Measurements from ENCODE around the gene CDH23.

Gene CDH23

DNA sequence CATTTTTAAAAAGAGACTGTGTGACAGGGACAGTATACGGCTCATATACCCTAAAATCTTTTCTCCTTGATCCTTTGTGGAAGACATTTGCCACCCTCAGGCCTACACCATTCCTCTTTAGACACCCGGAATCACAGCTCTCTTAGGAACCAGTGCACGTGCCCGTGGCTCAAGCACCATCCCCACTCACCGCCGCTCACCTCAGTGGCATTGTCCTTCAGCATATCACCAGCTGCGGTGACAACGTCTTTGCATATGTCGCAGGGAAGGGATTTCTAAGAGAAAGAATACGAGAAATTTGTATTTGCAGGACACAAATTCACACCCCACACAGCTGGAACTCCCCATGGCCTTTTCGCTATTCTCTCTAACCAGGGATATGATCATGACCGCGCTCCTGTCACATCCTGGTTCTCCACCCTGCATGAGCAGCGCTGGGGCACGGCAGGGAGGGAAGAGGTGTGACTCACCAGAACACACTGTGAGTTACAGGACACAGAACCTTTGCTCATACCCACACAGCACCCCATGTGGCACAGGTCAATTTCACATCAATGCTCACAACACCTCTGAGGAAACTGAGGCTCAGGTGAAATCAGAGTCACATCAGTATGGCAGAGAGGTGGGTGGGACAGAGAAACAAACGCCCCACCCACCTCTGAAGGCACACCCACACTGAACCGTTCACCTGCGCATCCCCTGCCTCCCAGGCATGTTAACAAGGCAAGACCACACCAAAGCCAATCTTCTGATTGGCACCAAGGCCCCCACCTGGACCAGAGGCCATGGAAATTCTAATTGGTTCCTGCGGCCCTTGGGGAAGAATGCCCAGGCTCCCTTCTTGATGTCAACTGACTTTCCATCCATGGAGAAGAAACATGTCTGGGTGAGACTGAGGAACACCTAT, 435.2 kb downstream of the CDH23 start:
- DNase-seq: no peak

DNA sequence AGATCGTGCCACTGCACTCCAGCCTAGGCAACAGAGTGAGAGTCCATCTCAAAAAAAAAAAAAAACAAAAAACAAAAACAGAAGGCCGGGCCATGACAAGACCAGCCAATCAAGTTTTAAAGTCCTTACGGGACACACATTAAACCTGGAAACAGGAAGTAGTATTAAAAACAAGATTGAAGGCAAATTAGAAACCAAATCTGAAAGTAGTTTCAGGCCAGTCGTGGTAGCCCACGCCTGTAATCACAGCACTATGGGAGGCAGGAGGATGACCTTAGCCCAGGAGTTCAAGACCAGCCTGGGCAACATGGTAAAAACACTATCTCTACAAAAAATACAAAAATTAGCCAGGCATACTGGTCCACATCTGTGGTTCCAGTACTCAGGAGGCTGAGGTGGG, 436.2 kb downstream of the CDH23 start:
- no peak for DNase-seq

DNA sequence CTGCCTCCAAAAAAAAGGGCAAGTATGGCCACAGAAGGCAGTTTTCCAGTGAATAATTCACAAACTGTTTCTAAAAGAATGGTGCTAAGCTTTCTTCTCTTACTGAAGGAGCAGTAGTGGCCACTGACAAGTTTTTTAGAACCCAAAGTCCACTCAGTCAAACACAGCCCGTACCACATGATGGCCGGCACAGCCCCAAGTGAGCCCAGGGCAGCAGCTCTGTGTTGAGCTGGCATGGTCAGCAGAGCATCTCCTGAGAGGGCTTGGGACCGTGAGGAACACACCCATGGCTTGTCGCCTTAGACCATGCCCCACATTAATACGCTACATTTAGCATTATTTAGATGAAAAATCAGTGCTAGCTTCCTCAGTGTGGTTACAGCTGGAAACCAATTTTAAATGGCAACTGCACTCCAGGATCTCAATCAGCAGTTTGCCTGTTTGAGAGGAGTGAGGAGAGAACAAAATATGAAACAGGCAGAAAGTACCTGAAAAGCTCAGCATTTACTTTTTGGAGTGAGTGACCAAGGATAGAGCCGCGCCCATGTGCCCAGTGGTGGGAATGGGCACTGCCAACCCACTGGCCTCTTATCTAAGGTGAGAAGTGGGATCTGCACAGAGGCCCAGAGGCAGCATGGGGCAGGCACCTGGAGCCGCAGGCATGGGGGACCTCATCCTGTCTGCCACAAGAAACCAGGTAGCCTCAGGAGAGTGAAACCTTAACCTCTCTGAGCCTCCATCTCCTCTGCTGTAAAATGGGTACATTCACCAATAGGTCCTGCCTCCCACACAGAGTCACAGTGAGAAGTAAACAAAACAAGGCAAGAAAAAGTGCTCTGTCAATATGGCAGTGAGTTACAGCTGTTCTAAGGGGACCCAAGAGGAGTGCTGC, 437.0 kb downstream of the CDH23 start:
- DNase-seq: no peak

DNA sequence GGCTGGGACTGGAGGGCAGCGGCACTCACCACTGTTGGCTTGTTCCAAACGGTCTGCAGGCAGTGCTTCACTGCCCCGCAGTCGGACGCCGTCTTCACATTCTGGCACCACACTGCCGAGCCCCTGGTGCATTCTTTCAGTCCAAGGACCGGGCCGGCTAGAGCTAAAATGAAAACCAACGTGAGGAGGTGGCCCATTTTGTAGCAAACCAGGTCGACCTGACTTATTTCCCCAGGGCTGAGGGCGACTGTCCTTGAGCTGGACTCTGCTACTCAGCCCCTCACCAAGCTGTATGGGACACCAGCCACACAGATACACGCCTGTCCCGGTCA, 437.6 kb downstream of the CDH23 start:
- DNase-seq: no peak

DNA sequence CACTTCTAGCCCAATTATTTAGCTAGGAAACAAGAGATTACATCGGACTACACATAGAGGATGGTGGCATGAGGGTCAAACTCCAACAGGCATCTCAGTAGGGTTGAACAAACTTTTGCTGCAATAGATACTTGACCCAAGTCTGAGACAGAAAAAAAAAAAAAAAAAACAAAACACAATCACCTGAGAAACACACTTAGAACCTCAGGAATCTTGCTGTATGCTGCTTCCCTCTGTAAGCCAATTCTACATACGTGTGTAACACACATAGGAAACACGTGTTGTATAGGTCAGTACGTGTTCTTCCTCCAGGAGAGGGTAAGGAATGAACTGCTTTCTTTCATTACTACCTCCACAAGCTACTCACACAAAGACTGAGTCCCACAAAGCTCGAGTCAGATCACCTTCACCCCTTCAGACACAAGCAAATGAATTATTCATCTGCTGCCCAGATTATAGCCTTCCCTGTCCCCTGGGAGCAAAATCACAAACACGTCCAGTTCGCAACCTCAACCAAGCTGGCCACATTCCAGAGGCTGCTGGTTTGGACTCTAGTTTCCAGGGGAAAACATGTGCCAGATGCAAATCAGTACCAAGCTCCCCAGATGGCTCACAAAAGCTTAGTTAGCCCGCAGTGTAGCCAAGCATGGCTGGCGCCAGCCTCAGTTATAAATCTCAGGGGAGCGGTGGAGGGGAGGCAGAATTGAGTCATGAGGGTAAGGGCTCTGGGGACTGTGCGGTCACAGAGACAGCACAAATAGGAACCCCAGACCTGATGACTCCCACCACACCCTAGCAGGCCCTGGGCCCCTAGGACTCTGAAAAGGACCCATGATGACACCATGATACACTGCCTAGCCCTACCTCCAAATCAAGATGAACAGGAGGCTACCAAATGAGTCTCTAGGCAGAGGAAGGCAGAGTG, 439.2 kb downstream of the CDH23 start:
- peak; percentile 94 for DNase-seq

DNA sequence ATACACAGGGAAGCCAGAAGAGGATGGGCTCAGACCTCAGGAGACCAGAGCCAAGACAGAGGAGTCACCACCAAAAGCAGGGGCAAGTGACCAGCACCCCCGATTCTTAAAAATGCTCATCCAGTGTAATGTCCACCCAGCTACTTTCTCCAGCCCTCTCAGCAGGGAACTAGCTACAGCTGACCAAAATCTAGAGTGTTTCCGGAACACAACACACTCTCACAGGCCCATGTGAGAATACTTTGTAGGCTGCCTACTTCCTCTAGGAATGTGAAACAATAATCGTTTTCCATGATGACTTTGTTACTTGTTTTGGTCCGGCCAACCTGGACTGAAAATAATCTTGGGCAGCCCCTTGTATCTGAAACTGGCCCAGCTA, 439.9 kb downstream of the CDH23 start:
- DNase-seq: no peak

DNA sequence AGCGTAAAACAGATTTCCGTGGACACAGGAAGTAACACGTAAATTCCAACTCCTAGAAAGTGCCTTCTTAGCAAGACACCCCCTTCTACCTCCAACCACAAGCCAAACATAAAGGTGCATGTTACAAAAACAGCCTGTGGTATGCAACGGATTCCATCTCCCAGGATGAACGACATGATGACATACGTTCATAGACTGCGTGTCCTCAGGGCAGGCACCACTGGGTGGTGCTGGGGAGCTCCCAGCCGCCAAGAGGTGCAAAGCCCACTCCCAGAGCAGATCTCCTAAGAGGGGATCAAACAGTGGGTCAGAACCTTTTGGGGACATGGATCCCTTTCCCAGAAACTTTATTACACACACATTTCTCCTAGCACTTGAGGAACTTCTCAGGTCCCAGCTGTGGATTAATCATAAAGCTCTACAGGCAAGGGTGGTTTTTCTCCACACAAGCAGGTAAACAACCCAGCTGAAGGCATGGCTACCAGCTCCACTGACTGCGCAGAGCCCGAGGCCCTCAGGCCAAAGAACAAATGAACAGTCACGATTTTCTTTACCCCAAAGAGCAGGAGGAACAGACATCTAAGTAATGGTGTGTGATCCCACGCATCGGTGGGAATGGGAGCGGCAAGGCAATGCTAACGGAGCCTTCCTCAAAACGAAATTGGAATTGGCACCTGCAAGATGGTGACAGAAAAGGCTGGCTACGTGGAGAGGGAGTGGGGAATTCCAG, 440.5 kb downstream of the CDH23 start:
- DNase-seq: peak; percentile 6

DNA sequence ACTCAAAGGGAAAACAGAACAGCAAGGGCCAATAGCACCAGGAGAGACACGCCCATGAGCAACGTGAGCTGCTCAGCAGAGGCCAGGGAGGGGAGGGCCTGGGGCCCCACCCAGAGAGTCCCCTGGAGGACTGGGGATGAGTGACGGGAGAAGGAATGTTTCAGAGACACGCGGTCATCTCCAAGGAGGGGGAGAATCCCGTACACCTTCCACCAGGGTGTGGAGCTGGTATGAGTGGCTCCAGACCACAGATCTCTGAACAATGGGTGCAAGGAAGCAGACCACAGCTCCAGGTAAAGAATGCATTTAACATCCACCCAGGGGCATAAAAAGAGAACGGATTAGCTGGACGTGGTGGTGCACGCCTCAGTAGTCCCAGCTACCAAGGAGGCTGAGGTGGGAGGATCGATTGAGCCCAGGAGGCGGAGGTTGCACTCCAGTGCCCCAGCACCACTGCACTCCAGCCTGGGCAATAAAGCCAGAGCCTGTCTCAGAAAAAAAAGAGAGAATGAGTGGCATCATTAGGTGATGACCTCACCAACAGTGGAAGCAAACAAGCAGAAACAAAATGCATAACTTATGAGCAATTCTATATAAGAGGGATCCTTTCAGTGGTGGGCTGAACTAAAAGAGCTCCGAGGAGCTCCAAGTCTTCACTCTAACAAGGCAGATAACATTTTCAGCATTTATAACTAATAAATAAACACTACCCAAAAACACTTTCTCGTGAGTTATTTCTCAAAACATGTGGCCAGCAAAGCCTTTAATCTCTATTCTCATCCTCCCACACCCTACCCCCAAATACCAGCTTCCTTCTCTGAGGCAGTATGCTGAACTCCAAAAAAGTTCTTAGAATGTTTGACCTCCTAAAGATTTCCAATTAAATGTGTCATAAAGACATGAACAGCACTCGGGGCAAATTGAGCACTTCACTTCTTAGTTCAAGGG, 441.8 kb downstream of the CDH23 start:
- DNase-seq: no peak

DNA sequence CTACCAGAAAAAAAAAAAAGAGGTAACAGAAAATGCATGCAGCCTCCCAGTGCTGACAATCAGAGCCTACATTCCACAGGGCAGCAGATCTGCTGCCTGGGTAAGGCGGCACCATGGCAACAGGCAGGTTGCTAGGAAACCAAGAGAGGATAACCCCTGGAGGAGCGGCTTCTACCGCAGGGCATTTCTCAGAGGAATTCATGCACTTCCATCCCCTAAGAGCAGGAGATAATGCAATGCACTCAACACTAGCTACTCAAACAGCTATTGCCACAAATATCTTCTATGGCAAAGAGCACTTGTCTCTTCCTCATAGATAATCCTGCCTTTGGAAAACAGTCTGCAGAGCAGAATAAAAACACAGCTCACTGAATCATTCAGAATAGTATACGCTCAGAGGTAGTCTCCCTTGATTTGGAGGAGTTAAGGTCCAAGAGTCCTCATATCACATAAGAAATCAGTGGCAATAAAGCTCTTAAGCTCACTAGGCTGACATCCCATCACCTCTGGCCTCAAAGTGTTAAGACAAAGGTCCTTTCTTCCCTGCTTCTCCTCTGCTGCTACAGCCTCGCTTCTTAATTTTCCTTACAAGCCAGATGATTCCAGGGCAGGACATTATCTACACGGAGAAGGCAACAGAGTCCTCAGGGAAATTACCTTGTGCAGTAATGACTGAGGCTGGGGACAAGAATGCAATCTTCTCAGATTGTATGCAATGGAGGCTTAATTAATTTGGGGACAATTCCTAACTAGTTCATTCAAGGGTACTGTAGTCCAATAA, 443.6 kb downstream of the CDH23 start:
- DNase-seq: peak; percentile 8

DNA sequence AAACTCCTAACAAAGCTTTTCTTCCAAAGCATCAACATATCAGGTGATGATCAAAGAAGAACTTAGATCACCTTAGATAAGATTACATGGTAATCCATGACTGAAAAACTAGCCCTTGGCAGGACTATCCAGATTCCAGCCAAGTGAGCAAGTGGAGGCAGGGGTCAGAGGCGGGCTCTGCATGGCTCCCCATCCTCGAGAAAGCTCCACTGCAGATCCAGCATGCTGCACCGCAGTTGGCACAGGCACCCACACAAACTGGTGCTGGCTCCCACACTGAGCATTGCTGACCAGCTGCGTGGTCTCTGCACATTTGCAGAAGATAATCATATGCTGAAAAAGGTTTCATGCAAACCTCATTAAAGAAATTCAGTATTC, 444.2 kb downstream of the CDH23 start:
- DNase-seq: no peak

DNA sequence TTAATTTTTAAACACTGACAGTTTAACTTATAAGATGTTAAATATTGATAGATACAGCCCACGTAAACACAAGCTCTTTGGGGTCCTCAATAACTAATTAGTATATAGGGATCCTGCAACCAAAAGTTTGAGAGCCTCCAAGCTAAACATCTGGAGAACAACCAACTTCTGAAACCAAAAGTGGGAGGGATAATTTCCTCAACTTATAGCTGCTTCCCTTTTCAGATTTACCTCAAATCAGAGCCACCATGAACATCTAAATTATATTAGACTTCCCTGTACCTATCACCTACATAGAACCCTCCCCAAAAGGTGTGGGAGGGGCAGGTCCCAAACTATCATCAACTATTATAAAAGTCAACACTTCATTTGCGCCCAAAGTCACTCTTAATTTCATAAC, 445.7 kb downstream of the CDH23 start:
- DNase-seq: no peak

DNA sequence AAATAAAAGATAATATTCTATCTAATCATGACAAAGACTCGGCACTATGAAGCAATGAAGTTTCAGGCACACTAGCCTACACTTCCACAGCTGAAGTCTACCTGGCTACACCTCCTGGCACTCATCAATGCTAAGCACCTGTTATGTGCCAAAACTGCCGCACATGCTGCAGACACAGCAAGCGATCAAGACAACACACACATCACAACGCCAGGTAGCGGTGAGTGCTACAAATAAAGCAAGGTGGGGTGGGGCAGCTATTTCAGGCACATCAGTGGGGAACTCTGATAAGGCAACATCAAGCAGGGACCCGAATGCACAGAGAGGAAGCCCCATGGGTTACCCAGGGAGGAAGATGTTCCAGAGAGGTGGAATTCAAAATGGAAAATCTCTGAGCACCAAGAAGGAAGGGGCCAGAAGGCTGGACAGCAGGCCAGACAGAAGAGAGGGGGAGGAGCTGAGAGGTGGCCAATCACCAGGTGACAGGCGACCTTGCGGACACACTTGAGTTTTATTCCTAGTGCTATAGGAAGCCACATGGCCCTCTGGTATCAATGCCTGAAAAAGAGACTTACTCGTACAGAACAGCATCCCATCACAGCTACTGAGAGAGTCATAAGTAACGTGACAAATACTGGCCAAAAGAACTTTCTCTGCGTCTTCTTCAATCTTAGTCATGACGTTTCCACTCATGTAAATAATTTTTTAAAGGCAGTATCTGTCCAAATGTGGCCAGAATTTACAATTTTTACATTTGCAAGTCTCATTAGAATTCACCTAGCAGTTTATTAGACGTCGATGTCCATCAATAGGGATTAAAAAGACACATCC, 446.4 kb downstream of the CDH23 start:
- no peak for DNase-seq

DNA sequence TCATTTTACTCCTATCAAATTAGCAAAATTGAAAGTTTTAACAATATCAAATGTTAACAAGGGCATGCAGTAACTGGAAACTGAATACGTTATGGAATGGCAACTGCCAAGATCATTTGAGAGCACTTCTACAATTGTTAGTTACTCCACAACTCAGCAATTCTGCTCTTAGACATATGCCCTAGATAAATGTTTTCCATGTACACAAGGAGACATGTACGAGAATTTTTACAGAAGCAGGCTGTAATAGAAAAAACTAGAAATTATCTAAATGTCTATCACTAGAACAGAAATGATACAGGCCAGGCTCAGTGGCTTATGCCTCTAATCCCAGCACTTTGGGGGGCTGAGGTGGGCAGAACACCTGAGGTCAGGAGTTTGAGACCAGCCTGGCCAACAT, 447.4 kb downstream of the CDH23 start:
- no peak for DNase-seq

DNA sequence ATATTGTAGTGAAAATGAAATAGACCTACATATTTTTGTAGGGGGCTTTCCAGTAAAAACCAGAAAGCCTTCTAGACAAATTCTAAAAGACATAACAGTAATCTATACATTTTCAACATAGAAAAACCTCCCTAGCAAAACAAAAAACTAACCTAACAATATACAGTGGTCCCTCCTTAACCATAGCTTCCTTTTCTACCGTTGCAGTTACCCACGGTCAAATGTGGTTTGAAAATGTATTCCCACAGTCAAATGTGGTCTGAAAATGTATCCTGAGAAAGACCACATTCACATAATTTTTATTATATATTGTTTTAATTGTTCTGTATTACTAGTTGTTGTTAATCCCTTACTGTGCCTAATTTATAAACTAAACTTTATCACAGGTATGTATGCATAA, 448.0 kb downstream of the CDH23 start:
- DNase-seq: no peak

DNA sequence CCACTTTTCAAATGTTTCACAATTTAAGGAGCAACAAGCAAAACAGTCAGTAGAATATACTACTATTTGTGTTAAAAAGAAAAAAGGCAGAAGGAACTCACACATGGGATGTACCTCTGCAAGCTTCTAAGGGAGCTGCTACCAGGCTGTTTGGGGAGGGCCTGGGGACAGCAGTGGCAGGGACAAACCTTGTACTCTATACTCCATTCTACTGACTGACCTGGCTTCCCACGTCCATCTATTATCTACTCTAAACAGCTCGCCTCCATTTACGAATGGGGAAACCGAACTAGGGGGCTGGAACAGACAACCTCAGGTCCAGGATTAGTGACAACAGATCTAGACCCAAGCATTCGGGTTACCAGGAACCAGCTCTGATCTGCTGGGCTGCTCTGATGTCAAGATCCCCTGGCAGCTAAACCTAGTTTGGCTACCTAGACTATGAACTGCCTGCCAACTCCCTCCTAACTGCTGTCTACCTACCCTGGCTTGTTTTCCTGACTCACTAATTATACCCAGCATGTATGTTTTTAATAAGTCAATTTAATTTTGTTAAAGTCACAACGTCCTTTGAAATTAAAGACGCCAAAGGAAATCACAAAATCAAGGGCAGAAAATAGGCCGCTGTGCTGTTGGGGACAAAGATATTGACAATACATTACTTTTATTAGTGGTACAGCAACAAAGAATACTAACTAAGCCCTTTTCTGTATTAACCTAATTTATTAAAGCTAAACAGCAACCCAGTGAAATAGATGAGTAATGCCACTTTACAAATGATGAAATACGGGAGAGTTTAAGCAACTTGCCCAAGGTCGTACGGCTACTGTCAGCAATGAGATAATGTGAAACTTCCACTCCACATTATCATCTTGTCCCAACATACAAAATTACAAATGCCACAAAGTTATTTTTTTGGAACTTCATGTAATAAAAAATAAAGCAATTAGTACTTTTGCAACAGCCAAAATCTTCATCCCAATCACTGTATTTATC, 449.0 kb downstream of the CDH23 start:
- no peak for DNase-seq

DNA sequence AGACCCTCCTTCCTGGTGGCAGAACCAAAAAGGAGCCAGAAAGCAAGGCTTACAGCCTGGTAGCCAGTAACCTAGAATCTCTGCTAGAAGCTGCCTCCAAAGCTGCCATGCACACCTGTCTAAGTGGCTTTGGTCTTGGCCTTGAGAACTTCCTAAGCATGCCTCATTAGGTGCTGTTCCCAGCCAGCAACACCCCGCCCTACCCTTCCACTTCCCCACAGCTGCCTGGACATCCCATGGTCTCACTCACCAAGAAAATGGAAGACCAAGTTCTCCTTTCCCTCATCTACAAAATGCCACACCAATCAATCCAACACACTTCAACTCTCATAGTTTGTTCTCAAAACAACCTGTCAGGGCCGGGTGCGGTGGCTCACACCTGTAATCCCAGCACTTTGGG, 450.1 kb downstream of the CDH23 start:
- no peak for DNase-seq

DNA sequence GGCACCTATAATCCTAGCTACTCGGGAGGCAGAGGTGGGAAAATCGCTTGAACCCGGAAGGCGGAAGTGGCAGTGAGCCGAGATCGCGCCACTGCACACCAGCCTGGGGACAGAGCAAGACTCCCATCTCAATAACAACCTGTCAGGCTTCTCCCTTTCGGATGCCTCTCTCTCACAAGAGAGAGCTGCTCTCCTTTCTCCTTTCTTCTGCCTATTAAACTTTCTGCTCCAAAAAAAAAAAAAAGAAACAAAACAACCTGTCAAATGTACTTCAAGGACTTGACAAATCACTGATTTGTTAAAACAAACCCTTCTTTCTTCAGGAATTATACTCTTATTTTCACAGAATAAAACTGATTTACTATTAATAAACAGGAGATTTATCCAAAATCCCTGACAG, 450.7 kb downstream of the CDH23 start:
- DNase-seq: no peak
